GM12892 (cell line): ENCODE data around the gene TFPI.

Experiments used
- POLR2A ChIP-seq: IDR thresholded peaks from 2 replicates; pipeline ENCODE4 v1.6.1; 2011; ENCODE audit warnings: low read depth, low read length, control low read depth
- POLR2AphosphoS5 ChIP-seq: IDR thresholded peaks from 2 replicates; pipeline ENCODE4 v1.6.1; 2011; ENCODE audit warnings: low read depth, low read length, control low read depth
- TAF1 ChIP-seq: IDR thresholded peaks from 2 replicates; pipeline ENCODE4 v1.6.1; 2011; ENCODE audit warnings: low read depth, mild to moderate bottlenecking, control low read depth, low read length, borderline replicate concordance

- TF ChIP-seq POLR2A (no peak), POLR2AphosphoS5 (no peak), TAF1 (no peak)
These were observed 4.2 kb downstream of the TFPI start for GRCh38 chr2:187549951-187550555.
